Keratinocyte (primary cell): ENCODE measurements around the gene SLC39A11.

Experiments used
- CTCF ChIP-seq, 3 experiments: IDR thresholded peaks in 1 of 3; conservative IDR thresholded peaks in 1 of 3; optimal IDR thresholded peaks in 1 of 3; 2 replicates in 2 of 3; 3 replicates in 1 of 3; pipeline versions ENCODE3 to v1.5.1; 2011; ENCODE audit warnings: low read length in 3 of 3, mild to moderate bottlenecking in 3 of 3, moderate library complexity in 2 of 3, control low read depth in 1 of 3, inconsistent platforms in 1 of 3; ENCODE audit not compliant: insufficient read depth in 2 of 3; ENCODE audit errors: extremely low read depth in 1 of 3
- EZH2 ChIP-seq: IDR thresholded peaks from one replicate; pipeline ENCODE4 v1.6.1; 2012; ENCODE audit warnings: inconsistent platforms, mild to moderate bottlenecking, low read length, moderate library complexity

GRCh38 chr17:72953621-72954020 lies 138.9 kb downstream of the SLC39A11 start:
- TF ChIP-seq CTCF (optimal IDR thresholded peaks at IDR 0.05 in 1 of 3, IDR thresholded peaks at IDR 0.05 in 1 of 3, conservative IDR thresholded peaks at IDR 0.05 in 1 of 3; ENCODE audit: extremely low read depth in 1 of 3, insufficient read depth in 2 of 3, low read length in 3 of 3) (no peak), EZH2 (no peak)
